ENCODE data around the gene DPYSL5.

Gene DPYSL5

DNA sequence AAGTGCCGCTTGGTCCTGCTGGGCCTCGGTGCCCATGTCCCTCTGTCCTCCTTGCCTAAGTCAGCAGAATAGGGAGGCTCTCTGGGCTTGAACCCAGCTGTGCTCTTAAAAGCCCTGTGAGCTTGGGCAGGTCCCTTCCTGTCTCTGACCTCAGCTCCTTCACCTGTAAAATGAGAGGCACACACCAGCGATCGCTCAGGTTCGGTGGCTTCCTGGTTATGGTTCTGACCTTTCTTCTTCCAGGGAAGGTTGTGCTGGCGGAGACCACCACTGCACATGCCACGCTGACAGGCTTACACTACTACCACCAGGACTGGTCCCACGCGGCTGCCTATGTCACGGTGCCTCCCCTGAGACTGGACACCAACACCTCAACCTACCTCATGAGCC, 86.4 kb downstream of the DPYSL5 start:
- no peak for DNase-seq

DNA sequence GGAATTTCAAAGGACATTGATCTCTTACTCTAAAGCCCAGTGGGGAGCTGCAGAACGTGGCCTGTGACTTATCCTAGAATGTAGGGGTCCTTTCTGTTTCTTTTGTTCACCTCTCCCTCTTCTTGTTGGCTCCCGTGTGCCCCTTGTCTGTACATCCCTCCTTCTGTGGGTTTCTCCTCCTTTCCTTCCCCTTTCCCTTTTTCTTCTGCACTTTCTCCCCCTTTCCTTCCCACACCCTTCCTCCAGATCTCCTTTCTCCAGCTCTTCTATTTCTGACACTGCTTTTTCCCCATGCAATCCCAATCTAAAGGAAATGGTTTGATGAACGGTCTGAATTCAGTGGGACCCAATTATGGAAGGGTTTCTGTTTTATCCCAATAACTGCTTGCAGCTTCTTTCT, 87.1 kb downstream of the DPYSL5 start:
- DNase-seq = no peak

DNA sequence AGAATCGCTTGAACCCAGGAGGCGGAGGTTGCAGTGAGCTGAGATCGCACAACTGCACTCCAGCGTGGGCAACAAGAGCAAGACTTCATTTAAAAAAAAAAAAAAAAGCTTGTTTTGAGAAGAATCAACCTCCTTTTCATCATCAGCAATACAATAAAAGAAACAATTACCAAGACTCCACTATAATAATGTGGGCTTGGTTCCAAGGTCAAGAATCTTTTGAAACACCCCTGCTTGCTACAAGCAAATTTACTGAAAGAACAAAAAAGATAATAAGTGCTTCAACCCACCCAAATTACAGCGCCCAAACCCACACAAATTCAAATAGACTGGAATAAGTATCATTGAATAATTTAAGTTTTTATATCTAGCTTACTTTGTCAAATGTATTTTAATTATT, 88.9 kb downstream of the DPYSL5 start:
- no peak for DNase-seq

DNA sequence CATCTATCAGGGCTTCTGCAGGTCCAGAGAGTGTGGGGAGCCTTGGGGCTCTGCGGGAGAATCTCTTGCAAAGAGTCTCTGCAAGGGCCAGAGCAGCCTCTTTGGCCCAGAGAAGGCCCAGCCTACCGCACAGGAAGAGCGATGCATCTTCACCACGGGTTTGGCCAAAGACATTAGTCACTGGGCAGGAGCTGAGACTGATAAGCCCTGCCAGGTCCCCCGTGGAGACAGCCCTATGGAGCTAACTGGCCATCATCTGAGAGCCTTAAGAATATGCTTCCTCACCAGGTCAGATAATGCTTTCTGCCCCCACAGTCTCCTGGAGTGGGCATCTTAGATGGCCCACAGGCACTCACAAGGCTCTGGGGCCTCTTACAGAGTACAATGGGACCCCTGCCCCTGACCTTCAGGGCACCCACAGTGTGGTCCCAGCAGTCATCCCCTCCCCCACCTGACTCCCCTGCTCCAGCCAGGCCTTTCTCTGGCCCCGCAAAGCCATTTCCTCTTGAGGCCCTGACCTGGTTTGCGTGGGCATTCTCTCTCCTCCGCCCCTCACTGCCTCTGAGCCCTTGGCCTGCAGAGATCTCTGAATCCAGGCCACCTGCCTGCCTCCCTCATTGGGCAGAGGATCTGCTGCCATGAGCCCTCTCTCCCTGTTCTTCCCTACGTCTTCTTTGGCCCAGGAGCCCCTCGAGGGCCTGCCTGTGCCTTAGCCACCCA, 90.6 kb downstream of the DPYSL5 start:
- no peak for DNase-seq

DNA sequence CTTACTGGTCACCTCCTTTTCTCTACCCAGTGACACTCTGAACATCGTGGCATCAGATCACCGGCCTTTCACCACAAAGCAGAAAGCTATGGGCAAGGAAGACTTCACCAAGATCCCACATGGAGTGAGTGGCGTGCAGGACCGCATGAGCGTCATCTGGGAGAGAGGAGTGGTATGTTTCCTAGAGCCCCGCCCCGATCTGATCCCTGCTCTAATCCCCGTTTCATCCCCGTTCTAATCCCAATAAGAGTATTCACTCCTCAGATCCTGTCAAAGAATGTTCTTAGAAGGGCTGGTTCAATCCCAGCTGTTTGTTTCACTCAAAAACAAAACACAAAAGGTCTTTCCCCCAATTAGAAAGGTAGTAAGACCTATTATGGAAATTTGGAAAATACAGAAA, 92.1 kb downstream of the DPYSL5 start:
- DNase-seq = no peak

DNA sequence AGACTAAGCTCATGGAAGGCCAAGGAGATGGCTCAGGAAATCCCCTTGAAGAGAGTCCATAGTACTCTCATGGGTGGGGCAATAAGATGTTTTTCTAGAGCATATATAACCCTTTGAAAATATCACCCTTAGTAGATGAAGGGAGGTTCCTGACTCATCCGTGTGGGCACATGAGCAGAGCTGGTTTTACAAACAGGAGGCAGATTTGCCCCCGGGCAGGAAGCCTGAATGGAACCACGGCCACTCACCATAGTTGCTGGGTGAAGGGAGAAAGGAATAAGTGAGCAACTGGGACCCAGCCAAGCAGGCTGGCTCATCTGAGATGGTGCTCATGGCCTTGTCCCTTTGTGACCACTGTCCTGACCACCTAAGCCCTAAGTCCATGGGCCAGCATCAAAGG, 93.6 kb downstream of the DPYSL5 start:
- DNase-seq = no peak

DNA sequence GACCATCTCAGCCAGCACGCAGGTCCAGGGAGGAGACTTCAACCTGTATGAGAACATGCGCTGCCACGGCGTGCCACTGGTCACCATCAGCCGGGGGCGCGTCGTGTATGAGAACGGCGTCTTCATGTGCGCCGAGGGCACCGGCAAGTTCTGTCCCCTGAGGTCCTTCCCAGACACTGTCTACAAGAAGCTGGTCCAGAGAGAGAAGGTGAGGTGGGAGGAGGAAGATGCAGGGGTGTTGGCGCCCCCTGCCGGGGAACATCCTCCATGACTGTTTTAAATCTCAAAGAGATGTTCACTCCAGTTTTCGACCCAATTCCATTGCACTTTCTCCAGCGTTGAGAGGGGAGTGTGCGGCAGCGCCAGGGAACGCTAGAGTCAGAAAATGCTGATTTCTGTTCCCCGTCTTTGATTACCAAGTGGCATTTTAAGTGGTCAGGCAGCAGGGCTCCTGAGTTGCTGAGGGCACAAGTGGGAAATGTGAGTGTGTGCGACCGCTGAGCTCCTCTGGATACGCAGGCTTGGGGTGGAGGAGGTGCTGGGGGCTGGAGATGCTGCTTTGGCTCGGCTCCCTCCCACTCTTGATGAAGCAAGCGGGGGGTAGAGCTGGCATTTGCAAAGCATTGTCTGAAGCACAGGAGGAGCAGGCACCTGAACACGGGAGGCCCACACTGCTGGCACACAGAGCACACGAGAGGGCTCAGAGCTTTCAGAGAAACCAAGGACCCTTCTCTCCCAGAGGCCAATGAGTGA, 94.8 kb downstream of the DPYSL5 start:
- DNase-seq = peak; percentile 69

DNA sequence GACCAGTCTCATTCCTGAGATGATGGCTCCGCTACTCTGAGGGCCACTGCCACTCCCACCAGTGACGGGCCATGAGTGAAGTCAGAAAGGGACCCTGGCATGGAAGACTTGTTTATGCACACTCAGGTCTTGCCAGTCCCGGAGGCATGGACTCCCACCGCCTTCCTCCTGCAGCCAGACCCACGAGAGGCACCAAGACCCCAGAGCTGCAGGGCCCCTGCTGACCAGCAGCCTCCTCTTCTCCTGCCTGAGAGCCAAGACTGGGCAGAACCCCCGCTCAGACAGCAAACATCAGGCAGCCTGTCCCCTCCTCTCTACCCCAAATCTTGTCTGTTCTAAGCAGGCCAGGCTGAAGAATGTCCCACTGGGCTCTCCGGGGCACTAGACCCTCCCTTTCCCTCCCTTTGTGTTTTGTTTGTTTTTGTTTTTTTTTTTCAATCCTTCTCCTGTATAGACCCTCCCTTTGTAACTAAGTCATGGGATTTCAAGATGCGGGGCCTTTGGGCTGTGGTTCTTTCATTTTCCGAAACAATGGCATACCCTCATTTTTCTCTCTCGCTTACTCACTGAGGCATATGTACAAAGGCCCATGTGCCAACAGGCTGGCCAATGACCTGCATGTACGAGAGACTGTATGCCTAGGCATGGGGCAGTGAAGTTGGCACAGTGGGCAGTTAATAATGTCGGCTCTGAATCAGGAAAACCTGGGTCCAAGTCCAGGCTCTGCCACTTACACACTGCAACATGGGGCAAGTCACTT, 98.2 kb downstream of the DPYSL5 start:
- DNase-seq = no peak

DNA sequence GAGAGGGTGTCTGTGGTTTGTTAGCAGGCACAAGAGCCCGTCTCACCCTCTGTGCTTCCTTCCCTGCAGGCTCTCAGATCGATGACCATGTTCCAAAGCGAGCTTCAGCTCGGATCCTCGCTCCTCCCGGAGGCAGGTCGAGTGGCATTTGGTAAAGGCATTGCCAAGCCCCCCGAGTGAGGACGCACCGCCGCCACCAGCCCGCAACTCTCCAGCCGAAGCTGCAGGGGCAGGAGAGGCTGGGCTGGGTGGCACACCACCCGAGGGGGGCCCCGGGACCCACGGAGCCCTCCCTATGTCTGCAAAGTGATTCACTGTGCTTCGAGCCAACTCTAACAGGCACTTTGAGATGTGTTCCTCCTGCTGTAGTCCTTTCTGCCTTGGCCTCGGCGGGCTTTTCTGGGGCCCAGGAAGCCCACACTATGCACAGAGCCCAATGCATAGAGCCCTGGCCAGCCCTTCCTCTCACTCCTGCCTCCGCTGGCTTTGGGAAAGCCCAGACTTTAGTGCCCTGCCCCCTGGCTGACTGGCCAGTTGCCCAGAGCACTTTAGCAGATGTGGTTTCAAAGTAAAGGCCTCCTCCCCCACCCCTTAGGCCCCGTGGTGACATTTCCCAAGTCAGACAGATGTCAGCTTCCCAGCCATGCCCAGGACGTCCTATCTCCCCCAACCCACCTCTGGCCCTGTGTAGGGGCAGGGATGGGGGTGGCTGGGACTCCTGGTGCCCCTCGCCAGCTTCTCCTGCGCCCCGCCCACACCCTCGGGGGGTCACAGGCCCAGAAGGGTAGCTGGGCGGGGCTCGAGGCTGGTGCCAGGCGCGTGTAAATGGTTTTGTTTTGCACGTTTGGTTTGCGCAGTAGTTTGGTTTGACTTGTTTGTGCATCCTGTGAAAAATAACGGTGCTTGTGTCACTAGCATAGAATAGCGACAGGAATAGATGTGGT, 99.2 kb downstream of the DPYSL5 start:
- no peak for DNase-seq

DNA sequence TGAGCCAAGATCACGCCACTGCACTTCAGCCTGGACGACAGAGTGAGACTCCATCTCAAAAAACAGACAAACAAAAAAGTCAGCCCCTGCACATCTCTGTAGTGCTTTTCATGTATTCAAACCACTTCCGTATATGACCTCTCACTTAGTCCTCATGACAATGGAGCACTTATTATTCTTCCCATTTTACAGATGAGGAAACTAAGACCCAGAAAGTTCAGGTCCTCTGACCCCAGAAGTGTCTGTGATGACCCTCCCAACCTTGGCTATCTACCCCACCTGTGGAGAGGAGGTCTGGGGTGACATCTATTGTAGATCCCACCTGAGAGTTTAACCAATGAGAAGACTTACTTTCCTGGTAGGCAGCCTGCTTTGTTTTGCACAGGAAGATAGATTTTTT, 100.9 kb downstream of the DPYSL5 start:
- no peak for DNase-seq

DNA sequence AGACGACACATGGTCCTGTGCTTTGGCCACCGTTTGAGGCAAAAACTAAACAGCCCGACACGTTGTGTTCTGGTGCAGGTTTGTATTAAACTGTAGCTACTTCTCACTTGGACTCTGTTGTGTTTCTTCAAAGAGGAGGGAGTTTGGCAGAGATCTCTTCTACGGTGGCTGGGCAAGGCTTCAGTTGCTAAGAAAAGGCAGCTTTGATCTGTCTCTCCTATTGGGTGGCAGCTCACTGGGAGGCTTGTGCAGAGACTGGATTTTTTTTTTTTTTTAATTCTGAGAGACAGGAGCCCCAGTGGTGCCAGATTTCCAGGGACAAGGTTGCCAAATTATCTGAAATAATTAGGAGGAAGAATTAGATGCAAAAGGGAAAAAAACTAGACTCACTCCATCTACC, 102.3 kb downstream of the DPYSL5 start:
- no peak for DNase-seq

DNA sequence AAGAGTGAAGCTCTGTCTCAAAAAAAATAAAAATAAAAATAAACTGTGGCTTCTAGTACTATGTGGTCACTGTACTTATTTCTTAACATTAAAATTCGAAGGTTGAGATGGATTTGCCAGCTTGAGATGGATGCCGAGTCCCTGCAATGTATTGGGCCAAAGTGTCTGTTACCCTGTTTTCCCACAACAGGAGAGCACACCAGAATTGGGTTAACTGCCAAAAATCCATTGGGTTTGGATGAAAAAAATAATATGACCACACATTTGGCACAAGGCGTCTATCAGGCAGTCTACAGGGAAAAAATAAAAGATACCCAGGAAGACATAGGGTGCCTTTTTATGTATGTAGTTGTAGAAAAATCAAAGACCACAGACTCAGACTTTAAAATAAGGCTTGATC, 103.3 kb downstream of the DPYSL5 start:
- DNase-seq = no peak

DNA sequence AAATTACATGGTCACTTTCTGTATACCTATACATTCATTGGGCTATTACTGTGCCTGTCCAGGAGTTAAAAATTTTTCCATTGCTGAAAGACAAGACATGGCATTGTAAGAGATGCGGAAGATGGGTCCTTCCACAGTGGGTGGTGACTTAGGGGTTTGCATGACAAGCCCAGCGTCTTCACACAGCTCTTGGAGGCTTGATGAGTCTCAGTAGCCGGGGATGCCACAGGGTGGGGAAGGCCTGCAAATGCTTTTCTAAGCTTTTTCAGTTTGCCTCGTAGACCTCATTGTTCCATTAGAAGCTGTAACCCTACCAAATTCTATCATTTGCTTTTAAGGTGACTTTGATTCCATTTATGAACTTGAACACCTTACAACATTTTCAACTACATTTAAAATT, 104.4 kb downstream of the DPYSL5 start:
- no peak for DNase-seq

DNA sequence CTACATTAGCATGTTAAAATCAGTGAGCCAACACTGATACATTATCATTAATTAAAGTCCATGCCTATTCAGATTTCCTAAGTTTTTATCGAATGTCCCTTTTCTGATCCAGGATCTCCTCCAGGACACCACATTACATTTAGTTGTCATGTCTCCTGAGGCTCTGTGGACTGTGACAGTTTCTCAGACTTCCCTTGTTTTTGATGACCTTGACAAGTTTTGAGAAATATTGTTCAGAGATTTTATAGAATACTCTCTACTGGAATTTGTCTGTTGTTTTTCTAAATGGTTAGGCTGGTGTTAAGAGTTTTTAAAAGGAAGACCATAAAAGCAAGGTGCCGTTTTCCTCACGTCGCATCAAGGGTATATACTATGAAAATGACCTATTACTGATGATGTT, 106.2 kb downstream of the DPYSL5 start:
- no peak for DNase-seq

DNA sequence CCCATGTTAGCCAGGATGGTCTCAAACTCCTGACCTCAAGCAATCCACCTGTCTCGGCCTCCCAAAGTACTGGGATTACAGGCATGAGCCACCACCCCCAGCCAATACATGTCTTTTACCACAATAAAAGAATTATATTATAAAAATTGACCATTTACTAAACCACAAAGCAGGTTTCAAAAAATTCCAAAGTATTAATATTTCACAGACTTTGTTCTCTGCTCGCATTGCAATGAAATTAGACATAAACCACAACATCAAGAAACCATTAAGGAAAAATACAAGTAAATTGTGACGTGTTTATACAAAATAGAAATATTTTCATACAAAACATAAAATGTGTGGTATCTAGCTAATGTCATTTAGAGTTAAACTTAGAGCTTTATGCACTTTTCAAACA, 109.1 kb downstream of the DPYSL5 start:
- DNase-seq = no peak

DNA sequence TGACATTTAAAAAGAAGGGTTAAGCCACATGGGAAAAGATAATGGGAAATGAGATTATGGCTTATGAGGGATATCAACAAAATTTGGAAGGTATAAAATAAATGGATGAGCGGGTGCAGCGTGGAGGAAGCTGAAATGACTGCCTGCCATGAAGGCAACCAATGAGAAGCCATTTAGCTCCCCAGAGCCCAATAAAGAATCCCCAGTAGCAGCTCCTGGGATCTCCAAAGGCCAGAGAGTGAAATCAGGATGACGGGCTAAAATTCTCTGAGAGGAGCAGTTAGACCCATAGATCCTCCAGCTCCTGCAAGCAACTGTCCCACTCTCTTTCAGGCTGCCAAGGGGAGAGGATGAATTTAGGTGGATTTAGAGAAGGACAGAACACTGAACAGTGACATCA, 109.6 kb downstream of the DPYSL5 start:
- no peak for DNase-seq

DNA sequence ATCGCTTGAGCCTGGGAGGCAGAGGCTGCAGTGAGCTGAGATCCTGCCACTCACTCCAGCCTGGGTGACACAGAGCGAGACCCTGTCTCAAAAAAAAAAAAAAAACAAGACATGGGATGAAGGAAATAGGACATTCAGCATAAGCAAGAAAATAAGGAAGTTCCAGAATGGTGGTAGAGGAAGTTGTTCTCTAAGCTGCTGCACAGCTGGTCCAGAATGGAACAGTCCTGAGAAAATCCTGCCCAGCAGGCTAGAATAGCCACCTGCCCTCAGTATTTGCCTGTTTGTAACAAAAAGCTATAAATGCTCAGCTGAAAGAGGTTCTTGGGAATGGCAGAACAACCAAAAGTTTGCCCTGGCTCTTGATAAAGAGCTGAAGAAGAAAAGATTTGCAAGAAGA, 111.4 kb downstream of the DPYSL5 start:
- DNase-seq = no peak

DNA sequence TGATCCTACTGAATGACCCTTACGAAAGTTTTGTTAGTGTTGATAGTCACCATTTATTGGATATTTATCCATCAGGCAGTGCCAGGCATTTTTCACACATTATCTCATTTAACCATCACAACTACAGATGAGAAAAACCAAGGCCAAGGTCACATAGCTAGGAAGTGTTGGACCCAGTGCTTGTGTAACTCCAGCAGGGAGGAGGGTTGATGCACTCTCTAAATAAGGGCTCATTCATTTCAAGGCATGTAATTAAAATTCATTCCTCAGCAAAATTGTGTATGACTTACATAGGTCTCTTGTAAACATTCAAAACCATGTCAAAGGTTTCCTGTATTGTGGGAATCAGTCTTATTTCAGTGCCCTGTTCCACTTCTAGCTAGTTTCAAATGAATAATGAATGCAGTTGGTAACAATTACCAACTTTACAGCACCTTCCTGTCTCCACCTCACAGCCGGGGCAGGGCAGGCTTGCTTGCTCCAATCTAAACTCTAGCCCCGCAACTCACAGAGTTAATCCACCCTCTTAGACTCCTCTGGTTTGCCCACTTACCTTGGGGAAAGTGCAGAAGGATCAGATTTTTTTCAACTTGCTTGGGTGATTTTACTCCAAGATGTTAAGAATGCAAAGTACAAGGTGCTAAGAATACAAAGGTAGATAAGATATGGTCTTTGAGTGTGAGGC, 116.7 kb downstream of the DPYSL5 start:
- no peak for DNase-seq

DNA sequence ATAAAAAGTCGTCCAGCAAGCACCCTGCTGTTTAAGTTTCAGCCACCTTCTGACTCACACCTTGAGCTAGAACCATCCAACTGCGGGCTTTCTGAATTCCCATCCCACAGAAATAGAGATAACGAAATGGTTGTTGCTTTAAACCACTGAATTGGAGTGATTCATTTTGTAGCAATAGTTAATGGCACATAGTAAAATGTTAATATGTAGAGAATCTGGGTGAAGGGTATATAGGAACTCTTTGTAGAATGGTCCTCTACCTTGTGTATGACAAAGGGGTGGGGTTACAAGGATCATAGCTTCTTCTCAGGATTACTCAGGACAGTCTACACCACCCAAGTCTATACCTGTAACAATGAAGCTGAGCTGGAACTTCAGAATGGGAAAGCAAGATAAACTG, 120.1 kb downstream of the DPYSL5 start:
- DNase-seq = no peak

DNA sequence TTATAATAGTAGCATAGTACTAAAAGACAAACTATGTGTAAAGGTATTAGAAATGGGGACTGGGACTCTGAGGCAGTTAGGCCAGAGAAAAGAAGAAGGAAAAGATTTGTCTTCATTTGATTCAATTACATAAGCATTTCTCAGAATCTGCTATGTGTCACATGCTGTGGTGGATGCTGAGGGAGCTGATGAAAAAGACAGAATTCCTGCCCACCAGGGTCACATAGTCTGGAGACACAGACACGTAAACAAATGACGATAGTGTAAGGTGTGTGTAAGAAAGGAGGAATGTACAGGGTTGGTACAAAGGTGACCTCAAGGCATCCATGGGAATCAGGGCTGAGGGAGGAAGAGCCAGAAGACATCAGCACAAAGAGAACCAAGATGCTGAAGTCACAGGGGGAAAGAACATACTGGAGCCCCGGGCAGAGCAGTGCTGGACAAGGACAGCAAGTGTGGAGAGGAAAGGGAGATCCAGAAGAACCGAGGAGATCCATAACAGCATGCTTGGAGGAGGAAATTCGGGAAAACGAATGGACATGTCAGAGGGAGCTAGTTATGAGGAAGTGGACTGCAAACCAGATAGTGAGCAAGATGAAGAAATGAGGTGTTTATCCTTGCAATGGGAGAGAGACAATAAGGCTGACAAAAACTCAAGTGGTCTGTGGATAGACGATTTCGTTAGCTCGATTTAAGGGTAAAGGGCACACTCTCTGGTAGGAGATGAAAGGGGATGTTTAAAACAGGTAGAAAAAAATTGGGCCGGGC, 121.3 kb downstream of the DPYSL5 start:
- DNase-seq = no peak

DNA sequence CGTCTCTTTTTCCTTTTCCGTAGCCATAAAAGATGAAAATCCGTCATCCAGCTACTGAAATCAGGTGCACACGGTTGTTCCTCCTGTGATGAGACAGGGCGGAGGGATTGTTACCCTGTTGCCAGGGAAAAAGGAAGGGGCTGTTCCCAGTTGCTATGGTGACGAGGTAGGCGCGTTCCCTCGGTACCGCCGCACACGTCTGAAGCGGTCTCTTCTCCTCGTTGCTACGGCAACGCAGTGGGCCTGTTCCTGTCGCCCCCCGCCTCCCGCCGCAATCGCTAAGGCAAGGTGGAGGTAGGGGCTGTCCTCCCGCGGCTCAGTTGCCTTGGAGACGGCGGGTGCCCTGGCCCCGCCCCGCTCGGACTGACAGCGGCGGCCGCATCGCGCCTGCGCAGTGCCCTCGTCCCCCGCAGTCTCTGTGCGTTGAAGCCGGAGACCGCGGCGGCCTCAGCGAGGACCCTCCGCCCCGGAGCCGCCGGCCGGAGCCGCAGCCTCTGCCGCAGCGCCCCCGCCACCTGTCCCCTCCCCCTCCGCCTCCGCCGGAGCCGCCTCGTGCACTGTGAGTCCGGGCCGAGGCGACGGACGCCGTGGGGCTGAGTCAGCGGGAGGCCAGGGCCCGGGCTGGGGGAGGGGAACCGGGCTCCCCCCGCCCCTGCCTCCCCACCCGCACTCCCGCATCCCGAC, 122.5 kb downstream of the DPYSL5 start, which contains the start of gene MAPRE3:
TSS of gene MAPRE3 (plus strand) at position 394 of the 684 bp plus-strand sequence. CDS start 51,582 bp downstream, outside the sequence.
- peak; percentile 84 for DNase-seq

Data from activated naive CD4-positive, alpha-beta T cell treated with anti-CD3 and anti-CD28 coated beads, Interleukin-2, amount 50 U/mL, for 16 hours (primary cell).